Hematopoietic multipotent progenitor cell treated with erythropoietin and hydrocortisone succinate and interleukin-3 and kit ligand, for 6 days (in vitro differentiated cells): ENCODE measurements around the gene PRKCA.
A peak's percentile ranks its signal among the peaks of the same experiment; 100 is the strongest.
"Not testable (repeated sequence)": the region's sequence is repeated elsewhere in the genome, so short reads cannot be mapped to it uniquely, and the experiment has no call there.

ENCODE experiments used
- DNase-seq: peaks from one replicate; pipeline ENCODE4 v3.0.0-alpha.2; 2015

The PRKCA gene

DNA sequence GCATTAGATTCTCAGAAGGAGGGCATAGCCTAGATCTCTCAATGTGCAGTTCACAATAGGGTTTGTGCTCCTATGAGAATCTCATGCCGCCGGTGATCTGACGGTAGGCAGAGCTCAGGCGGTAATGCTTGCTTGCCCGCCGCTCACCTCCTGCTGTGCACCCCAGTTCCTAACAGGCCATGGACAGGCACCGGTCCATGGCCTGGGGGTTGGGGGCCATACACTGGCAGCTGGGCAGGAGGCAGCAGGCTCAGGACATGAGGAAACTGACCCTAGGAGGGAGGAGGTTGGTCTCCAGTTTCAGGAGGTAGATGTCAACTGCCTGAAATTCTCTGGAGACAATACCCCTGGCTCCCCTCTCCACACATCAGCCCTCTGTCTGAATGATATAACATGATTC, 287.5 kb downstream of the PRKCA start:
- no peak for DNase-seq

DNA sequence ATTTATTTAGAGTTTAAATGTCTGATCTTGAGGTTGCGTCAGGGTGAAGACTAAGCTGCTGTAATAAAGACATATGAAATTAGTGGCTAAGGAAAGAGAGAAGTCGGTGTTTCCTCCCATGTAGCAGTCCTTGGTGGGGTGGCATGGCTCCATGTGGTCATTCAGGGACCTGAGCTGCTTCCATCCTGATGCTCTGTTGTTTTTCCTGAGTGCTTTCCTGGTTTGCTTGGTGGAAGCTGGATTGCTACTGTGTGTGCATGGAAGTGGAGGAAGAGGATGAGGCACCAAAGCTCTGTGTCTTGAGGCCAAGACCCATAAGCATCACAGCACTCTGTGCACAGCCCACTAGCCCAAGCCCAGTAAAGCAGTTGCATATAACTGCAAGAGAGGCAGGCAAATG, 290.7 kb downstream of the PRKCA start:
- no peak for DNase-seq

DNA sequence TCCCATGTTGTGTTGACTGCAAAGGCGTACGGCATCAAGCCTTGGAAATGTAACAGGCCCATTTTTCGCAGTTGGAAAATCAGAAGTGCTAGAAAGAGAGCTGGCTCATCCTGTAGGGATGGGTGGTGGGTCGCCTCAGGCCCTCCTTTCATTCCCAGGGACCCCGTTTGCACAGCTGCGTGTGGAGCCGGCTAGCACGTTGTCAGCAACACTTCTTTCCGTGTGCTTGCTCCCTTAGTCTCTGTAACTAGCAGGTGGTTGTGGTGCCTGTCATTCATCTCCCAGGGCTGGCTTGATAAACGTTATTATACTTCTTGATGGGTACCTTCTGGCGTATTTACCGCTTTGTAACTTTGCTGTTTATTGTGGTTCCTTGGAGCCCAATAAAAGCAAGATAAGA, 293.5 kb downstream of the PRKCA start:
- no peak for DNase-seq

DNA sequence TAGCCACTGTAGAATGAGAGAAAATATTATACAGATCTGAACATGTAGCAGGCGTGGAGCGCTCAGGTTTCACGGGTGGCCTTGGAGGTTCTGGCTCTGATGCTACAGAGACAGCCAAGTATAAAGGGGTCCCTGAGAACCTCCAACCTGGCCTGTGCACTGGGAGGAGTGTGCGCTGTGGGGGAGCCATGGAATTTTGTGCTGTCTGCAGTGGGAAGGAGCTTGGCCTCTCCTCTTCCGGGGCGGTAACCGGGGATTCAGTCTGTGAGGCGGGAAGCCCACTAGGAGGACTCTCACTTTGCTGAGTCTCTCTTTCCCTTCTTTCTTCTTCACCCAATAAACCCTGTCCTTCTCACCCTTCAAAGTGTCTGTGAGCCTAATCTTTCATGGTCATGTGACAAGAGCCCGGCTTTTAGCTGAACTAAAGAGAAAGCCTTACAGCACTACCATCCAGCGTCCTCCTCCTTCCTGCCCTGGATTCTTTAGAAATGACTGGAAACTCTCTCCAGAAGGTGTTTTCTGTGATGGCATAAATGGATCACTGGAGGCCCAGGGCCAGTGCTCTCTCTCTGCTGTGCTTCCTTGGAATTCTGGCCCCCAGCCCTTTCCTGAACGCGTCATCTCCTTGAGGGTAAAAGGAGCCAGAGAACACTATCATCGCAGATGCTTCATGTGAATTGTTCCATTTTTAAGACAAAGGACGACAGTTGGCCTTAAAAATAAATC, 300.4 kb downstream of the PRKCA start:
- no peak for DNase-seq

DNA sequence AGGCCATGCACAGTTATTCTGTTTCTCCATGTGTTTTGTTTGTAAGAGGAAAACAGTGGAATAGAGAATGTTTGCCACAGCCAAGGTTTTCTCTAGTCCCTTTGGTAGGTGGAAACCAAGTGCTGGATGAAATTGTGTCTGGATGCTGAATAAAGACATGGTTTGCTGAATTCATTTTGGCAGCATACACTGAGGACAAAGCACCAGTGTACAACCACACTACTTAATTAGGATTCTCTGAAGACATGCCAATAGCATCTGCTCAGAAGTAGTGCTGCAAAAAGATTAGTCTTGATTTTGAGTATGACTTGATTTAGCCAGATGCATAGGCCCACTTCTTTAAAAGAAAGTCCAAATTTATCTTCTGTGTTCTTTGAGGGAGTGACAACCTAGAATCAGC, 302.0 kb downstream of the PRKCA start:
- DNase-seq = no peak

DNA sequence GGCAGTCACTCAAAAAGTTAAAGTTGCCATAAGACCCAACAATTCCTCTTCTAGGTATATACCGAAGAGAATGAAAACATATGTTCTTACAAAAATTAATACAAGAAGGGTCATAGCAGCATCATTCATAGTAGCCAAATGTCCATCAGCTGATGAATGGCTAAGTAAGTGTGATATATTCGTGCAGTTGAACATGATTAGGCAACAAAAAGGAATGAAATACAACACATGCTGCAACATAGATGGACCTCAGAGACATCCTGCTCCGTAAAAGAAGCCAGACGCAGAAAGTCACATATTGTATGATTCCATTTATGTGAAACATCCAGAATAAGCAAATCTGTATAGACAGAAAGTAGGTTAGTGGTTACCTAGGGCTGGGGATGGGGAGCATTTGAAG, 303.1 kb downstream of the PRKCA start:
- no peak for DNase-seq

DNA sequence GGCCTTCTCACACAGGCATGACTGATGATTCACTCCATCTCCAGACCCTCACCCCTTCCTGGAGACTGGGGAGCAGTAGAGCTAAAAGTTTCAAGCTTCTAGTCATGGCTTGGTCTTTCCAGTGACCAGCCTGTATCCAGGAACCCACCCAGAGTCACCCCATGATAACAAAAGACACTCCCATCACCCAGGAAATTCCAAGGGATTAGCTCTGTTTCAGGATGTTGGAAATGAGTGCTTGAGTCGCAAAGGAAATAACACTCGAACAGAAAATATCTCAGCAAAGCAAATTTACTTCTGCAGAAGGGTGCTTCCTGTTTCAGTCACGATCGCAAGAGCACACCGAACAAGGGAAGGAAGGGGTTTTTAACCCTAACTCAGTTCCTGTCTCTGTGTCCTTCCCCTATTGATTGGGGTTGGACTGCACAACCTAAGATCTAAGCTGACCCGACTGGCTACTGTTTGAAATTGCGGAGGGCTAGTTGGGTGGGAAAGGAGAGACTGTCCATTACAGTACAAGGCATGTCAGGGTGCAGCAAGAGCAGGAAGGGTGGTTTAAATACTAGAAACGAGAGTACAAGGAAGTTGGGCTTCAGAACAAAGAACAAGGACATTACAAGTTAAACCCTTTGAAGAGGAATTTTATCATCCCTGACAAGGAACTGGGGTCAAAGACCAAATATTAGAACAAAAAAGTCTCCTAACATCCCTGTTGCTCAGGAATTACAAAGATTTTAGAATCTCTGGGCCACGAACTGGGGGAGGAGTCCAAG, 308.1 kb downstream of the PRKCA start:
- no peak for DNase-seq

DNA sequence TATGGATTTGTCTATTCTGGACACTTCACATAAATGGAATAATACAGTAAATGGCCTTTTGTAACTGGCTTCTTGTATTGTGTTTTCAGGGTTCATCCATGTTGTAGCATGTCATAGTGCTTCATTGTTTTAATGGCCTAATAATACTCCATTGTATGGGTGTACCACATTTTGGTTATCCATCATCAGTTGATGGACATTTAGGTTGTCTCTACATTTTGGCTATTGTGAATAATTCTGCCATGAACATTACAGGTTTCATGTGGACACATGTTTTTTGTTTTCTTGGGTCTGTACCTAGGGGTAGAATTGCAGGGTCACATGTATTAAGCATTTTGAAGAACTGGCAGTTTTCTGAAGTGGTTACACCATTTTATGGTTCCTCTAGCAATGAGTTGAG, 309.0 kb downstream of the PRKCA start:
- DNase-seq = no peak

DNA sequence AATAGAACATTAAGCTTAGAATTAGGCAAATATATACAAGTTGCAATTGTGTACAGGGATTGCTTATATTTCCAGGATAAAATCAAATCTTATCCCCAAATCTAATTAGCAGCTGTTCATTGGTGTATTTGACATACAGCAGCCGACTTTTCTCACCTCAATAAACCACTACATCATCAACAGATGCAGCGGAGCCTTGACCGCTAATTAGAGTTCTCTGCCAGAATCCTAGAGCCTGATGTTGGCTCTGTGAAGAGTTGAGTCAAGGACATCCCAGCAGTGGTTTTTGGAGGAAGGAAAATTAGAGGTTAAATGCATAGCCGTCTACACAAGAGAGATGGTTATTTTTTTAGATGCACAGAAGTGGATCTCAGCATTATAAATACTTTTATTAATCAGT, 310.6 kb downstream of the PRKCA start:
- no peak for DNase-seq

DNA sequence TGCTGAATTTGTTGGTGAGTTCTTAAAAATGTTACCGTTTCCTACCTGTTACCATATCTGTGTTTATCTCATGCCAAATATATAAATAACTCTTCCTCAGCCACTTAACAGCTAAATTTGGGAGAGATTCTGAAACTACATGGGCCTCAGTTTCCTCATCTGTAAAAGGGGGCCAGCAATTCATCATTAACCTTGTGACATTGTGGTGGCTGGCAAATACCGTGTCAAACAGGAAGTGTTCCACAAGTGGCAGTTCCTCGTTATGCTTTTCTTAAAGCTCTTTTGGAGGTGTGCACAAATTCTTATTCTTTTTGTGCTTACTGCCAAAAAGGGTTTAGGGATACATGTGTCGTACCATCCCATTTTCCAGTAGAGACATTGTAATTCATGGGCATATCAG, 312.1 kb downstream of the PRKCA start:
- DNase-seq = no peak

DNA sequence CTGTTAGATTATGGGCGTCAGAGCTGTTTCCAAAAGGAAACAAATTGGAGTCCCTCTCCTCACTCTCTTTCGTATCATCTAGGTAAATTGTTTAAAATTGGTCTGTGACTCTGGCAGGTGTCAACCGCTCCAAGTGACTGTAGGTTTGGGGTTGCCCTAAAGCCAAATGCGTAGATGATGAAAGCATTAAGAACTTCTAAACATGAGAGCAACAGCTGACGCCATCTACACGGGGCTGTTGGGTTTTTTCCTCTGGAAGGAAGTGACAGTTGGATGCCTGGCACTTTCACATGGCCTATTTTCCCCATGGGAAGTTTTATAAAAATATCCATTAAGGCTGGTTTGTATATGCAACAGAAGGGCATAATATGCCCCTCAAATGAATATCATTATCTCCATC, 316.8 kb downstream of the PRKCA start:
- DNase-seq = no peak

DNA sequence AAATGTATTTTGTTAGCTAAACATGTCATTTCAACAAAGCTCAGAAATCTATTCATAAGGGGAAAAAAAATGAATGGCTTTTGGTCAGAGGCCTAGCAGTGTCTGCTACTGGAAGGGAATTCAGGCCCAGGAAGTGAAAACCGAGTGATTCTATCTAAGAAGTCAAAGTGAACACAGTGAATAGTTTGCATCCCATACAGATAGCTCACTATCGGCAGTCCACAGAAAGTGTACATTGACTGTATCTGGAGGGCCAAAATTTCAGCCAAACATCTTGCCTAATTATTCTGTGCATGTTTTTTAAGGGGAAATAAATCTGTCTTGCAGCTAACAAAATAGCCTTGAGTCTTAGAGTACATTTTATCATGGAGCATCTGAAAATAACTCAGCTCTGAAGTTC, 318.1 kb downstream of the PRKCA start:
- DNase-seq = no peak

DNA sequence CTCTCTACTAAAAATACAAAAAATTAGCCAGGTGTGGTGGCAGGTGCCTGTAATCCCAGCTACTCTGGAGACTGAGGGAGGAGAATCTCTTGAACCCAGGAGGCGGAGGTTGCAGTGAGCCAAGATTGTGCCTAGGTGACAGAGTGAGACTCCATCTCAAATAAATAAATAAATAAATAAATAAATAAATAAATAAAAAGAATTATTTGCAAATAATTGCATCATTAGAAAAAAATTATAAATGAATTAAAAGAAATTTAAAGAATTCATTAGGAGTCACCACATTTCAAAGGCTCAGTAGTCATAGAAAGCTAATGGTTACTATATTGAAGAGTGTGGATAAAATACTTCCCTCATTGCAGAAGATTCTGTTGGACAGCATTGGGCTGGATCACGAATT, 322.2 kb downstream of the PRKCA start:
- DNase-seq = not testable (repeated sequence)

DNA sequence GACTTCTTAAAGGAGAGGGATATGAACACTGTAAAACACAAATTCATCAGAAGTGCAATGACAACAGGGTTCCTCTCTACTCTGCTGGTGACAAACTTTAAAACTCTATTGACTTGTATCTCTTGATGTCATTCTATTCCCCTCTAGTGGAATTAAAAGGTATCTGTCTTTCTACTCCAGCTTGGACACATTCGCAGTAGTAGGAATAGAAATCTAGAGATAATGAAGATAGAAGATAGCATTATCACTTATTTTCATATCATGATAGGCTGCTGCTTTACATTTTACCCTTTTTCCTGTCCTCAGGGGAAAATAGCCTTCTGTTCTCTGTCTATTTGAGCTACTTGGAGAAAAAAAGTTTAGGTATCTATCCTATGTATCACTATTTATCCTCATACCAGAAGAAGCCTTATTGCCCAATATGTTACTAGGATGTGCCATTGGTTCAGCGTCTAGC, 322.9 kb downstream of the PRKCA start:
- DNase-seq = peak; percentile 26

DNA sequence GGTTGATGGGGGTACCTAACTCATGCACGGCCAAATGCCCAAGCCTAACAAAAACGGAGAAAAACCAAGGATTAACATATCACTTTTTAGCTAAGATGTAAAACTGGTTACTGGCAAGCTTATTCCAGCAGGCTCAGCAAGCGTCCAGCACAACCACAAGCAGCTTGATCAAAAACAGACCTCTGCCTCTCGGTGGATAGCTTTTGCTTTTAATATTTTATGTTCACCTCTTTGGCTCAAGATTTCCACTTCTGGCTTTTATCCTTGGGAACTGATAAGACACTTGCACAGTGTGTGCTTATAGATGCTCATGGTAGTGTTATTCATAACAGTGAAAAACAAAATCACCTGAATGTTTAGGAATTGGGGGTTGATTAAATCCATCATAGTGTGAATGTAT, 325.6 kb downstream of the PRKCA start:
- no peak for DNase-seq

DNA sequence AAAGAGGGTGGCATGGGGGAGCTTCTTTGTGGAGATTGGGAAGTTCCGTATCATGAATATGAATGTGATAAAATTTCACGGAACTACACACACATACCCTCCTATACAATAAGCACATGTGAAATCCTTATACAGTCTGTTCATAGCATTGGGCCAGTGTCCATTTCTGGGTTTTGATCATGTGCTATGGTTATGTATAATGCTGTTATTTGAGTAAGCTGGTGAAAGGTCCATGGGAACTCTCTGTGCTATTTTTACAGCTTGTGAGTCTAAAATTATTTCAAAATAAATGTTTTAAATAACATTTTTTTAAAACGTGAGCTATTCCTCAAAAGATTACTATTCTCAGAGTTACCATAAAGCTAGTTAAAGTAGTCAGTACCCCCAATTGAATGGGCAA, 327.3 kb downstream of the PRKCA start:
- DNase-seq = no peak

DNA sequence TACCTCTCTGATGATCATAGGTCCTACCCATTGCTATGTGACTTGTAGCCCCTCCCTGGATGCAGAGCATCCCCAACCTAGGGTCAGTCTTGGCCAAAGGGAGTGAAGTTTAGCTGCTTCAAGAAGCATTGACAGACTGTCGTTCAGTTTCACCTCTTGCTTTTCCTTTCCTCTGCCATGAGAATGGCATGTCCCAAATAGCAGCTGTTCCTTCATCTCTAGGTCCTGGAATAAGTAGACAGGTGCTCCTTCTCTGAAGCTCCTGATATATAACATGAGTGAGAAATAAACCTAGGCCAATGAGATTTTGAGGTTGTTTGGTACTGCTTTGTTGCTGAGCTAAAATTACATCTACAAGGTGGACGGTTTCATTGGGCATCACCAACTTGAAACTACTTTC, 328.0 kb downstream of the PRKCA start:
- no peak for DNase-seq

DNA sequence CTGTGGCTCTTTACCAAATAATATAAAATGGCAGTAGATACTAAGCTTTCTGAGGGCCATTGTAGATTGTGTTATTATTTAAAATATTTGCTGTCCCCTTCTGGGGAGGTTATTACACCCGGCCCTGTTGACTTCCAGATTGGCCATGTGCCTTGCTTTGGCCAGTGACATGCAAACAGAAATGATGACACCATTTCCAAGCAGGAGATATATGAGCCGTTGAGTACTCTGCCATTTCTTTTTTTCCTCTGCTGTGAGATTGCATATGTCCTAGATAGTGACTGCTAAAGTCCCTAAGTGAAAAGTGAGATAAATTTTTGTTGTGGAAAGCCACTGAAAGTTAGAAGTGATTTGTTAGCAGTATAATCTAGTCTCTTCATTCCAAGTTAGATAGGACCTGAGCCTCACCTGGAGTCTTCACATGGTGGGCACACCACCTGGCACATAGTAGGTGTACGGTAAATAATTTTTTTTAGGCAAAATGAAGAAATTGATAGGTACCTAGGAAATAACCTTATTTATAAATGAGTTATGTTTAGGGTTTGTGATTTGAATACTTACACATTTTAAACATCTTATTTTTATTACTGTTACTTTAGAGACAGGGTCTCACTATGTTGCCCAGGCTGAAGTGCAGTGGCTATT, 328.5 kb downstream of the PRKCA start:
- no peak for DNase-seq

DNA sequence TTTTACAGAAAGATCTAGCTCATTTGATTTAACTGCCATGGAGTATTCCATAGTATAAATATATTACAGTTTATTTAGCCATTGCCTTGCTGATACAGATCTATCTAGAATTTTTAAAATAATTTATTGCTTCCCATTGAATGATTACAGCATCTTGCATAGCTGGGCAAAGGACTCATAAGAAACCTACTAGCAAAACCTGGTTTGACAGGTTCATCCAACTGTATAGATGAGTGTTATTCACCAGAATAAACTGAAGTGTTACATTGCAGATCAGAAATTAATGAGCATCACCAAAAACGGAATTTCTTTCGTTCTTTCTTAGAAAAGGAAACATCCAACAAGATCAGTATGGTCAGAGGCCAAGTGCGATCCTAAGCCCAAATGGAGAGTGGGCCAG, 330.3 kb downstream of the PRKCA start:
- DNase-seq = no peak

DNA sequence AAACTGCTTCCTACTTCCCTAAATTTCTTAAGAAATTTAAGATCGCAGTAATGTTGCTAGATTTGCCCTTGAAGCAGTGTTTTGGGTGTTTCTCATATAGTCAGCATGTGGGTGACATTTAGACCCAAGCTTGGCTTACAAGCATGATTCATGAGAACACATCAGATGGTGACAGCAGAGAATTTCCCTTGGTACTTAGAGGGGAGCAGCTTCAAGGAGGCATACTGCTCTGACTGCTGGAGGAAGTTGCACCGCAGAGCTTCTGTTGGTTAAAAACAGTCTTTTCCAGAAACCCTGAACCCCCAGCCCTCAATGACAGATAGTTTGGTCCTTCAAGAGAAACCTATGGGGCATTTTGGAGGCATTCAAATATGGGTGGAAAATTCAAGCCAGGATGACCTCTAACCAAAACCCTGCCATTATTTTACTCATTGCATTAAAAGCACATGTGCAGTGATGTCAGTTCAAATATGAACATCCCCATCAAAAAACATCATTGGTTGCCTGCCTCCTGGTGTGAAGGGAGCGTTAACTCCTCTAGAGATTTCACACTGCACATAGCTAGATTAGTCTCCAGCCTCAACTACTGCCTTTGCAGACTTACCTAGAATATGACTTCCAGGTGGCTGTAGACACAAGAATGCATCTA, 331.0 kb downstream of the PRKCA start:
- peak; percentile 15 for DNase-seq

DNA sequence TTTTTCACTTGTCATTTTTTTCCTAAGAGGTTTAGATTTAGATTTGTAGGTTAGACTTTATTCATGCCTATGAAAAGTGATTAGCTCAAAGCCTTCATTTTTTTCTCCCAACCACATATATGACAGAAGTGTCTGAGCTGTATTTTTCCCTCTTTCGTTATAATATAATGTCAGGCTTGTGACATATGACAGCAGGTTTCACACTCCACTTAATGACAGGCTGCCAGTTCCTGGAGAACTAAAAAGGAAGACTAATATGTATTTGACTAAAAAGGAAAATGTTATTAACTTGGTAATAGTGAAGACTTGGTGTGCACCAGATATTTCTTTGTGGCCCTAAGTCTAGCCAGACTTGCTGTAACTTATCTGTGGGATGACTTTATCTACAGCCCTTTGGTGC, 331.8 kb downstream of the PRKCA start:
- DNase-seq = no peak

DNA sequence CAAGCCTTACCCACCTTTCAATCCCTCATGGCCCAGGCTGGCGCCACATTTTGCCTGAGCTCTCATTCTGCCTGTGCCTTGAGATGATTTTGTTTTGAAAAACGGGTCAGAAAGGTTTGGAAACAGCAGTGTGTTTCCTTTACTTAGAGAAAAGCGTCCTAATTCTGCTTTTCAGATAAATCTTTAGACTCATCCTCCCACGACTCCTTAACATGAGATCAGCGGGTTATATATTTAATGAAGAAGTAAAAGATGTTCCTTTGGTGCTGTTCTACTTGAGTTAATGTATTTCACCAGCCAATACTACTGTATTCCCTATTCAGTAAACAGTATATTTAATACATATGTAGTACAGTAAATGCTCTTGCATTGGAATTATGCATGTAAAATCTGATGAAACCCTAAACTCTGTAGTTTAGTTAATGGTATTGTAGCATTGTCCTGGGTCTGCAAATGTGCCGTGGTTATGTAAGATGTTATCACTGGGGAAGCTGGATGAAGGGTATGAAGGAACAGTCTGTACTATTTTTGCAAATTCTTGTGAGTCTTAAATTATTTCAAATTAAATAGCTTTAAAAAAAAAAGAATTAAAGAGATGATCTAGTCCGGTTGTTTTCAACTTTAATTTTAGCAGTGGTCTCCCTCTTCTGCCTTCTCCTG, 333.1 kb downstream of the PRKCA start:
- DNase-seq = no peak

DNA sequence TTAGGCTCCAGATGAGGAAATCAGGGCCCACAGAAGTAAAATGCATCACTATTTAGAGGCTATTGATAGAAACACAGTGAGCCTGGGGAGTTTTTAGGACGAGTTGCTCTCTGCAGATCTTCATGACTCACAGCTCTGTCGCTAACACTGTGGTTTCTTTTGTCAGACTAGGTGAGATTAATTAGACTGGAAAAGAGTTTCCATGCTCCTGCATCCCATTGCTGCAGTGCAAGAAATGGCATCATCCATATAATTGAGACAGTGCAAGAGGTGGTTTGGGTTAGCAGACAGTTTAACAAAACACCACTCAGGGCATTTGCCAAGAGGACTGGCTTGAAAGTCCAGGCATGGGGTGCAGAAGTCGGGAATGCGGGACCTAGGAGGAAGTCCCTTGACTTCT, 333.7 kb downstream of the PRKCA start:
- DNase-seq = no peak
